KOPT-K1 (cell line): Measurements from ENCODE around the gene PLEKHM3.
"Not testable (repeated sequence)": the region's sequence is repeated elsewhere in the genome, so short reads cannot be mapped to it uniquely, and the experiment has no call there.

ENCODE experiments used
- H3K27ac ChIP-seq: fragments of 200-600 bp; sonication (generic); 2 replicates; pipeline ENCODE4 v1.5.1; 2016; ENCODE audit warnings: antibody characterized with exemption, mild to moderate bottlenecking, low read depth, low read length; ENCODE audit not compliant: poor library complexity, severe bottlenecking
- H3K36me3 ChIP-seq: fragments of 200-600 bp; sonication (generic); 2 replicates; pipeline ENCODE4 v1.5.1; 2017; ENCODE audit warnings: antibody characterized with exemption, mild to moderate bottlenecking, low read length, moderate library complexity; ENCODE audit not compliant: insufficient read depth
- H3K9me3 ChIP-seq: fragments of 200-600 bp; sonication (generic); 2 replicates; pipeline ENCODE4 v1.5.1; 2017; ENCODE audit warnings: antibody characterized with exemption, low read length, mild to moderate bottlenecking; ENCODE audit not compliant: insufficient read depth, poor library complexity, severe bottlenecking

Gene PLEKHM3

GRCh38 chr2:207911856-207912255 is 113.5 kb downstream of the PLEKHM3 start:
- H3K36me3 ChIP-seq: no peaks in the 10 kb centered on the region
- H3K27ac ChIP-seq: no peak overlapping the region
- H3K9me3 ChIP-seq: no peaks in the 10 kb centered on the region

- H3K27ac ChIP-seq: no peak overlapping the region
- no peaks in the 10 kb centered on the region for H3K36me3 ChIP-seq
- H3K9me3 ChIP-seq: no peaks in the 10 kb centered on the region
Observed at GRCh38 chr2:207911215-207911614, 114.1 kb downstream of the PLEKHM3 start.

DNA sequence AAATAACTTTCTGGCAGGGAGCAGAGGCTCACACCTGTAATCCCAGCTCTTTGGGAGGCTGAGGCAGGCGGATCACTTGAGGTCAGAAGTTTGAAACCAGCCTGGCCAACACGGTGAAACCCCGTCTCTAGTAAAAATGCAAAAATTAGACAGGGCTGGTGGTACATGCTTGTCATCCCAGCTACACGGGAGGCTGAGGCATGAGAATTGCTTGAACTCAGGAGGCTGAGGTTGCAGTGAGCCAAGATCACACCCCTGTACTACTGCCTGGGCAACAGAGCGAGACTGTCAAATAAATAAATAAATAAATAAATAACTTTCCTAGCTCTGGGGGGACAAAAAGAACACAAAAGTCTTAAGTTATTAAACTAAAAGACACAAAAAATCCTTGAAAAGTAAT is 118.8 kb downstream of the PLEKHM3 start:
- not testable (repeated sequence) for H3K27ac ChIP-seq, H3K9me3 ChIP-seq, H3K36me3 ChIP-seq

DNA sequence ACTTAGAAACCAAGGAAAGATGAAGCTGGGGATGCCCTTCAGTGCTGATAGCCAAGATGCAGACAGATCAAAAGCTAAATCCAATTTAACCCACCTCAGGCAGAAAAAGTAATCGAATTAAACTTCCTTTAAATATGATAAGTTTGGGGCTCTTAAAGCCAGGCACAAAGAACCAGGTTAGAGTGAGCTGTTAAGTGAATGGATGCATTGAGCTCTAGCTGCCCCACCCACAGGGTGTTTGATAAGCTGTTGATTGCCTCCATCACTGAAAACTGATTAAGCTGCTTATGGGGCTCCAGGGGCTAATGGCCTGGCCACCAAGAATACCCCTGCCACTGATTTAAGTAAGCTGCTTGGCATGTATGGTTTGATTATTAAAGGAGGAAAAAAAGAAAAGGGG is 119.8 kb downstream of the PLEKHM3 start:
- H3K27ac ChIP-seq: no peak overlapping the region
- H3K36me3 ChIP-seq: no peaks in the 10 kb centered on the region
- no peaks in the 10 kb centered on the region for H3K9me3 ChIP-seq

GRCh38 chr2:207903236-207903635 is 122.1 kb downstream of the PLEKHM3 start:
- Histone ChIP-seq H3K27ac (no peak overlapping the region), H3K9me3 (no peaks in the 10 kb centered on the region), H3K36me3 (no peaks in the 10 kb centered on the region)

GRCh38 chr2:207902821-207903220 is 122.5 kb downstream of the PLEKHM3 start:
- Histone ChIP-seq H3K27ac (no peak overlapping the region), H3K36me3 (no peaks in the 10 kb centered on the region), H3K9me3 (no peaks in the 10 kb centered on the region)

- no peak overlapping the region for H3K27ac ChIP-seq
- no peaks in the 10 kb centered on the region for H3K36me3 ChIP-seq
Observed at GRCh38 chr2:207901829-207902228, 123.5 kb downstream of the PLEKHM3 start.

DNA sequence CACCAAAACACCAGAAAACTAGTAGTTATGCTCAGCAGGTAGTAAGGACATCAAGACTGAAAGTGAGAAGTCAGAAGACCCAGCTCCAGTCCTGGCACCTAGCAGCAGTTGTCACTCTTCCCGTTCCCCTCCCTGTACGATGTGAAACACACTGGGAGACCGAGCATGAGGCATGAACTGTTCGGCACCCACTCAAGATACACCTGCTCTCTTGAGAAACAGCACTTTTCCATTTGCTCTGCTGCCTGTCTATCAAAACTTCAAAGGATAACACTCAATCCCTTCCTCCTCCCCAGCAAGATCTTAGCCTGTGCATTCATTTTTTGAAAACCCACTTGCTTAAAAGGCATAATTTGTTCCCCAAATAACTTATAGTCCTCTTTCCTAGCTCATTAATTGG is 123.9 kb downstream of the PLEKHM3 start:
- no peaks in the 10 kb centered on the region for H3K36me3 ChIP-seq
- no peaks in the 10 kb centered on the region for H3K9me3 ChIP-seq
- H3K27ac ChIP-seq: no peak overlapping the region

More at GRCh38 chr2:207901829-207902228, 123.5 kb downstream of the PLEKHM3 start:
- no peaks in the 10 kb centered on the region for H3K9me3 ChIP-seq

DNA sequence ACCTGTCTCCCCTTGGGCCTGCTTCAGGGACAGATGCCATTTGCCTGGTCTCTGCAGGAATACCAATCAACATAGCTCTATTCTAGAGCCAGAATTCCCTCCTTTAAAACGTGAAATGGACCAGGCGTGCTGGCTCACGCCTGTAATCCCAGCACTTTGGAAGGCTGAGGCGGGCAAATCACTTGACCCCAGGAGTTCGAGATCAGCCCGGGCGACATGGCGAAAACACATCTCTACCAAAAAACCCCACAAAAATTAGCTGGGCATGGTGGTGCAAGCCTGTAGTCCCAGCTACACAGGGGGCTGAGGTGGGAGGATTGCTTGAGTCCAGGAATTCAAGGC is 127.0 kb downstream of the PLEKHM3 start:
- H3K36me3 ChIP-seq: no peaks in the 10 kb centered on the region
- no peaks in the 10 kb centered on the region for H3K9me3 ChIP-seq
- no peak overlapping the region for H3K27ac ChIP-seq

DNA sequence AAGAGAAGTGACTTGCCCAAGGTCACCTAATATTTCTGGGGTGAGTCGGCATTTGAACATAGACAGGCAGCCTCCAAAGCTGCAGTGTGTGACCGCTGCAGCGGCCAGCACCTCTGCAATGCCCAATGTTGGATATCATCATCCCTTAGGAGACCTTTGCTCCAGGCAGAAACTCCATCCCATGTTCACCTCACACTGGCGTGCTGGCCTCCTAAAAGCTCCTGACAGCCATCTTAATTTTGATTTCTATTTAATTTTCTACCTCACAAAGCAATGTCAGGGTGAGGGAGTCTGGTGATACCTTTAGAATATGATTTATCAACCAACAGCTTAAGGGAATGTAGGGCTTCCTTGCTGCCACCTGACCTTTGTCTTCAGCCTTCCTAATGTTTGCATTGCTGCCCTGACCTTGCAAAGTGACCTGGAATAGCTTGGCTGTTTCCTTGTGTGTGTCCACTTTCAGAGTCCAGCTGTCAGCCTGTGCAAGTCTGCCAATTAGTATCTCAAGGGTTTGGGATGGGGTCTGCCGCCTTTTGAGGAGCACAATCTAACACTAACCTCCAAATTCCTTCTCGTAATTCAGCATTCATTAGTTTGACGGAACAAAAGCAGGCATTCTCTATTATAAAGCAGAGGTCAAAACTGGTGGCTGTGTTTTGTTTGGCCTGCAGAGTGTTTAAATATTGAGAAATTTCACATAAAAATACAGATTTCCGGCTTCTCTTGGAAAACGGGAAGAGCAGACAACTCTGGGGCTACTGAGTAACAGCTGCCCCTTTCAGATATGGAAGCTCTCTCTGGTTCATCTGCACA is 127.6 kb downstream of the PLEKHM3 start:
- no peak overlapping the region for H3K27ac ChIP-seq
- H3K36me3 ChIP-seq: no peaks in the 10 kb centered on the region
- no peaks in the 10 kb centered on the region for H3K9me3 ChIP-seq

GRCh38 chr2:207896525-207897285 is 128.6 kb downstream of the PLEKHM3 start:
- H3K36me3 ChIP-seq: no peaks in the 10 kb centered on the region
- no peak overlapping the region for H3K27ac ChIP-seq
- H3K9me3 ChIP-seq: no peaks in the 10 kb centered on the region

- Histone ChIP-seq H3K36me3 (no peaks in the 10 kb centered on the region), H3K9me3 (no peaks in the 10 kb centered on the region), H3K27ac (no peak overlapping the region)
Observed at GRCh38 chr2:207895274-207895860, 130.0 kb downstream of the PLEKHM3 start.

- Histone ChIP-seq H3K36me3 (no peaks in the 10 kb centered on the region), H3K9me3 (no peaks in the 10 kb centered on the region), H3K27ac (no peak overlapping the region)
Observed at GRCh38 chr2:207892716-207893402, 132.5 kb downstream of the PLEKHM3 start.

- Histone ChIP-seq H3K27ac (no peak overlapping the region), H3K9me3 (no peaks in the 10 kb centered on the region), H3K36me3 (no peaks in the 10 kb centered on the region)
Observed at GRCh38 chr2:207891086-207891844, 134.1 kb downstream of the PLEKHM3 start.
